Stimulated activated CD8-positive, alpha-beta memory T cell treated with anti-CD3 and anti-CD28 coated beads, Interleukin-7, amount 100 ng/mL, for 48 hours (primary cell): ENCODE results near the gene PCDHGA6.

Experiments
- DNase-seq, 2 donors: peaks; one replicate each; pipeline ENCODE4 v3.0.0-alpha.2; 2020; ENCODE audit warnings: low read depth in 1 of 2; ENCODE audit errors: extremely low read depth in 1 of 2

PCDHGA6 gene

DNA sequence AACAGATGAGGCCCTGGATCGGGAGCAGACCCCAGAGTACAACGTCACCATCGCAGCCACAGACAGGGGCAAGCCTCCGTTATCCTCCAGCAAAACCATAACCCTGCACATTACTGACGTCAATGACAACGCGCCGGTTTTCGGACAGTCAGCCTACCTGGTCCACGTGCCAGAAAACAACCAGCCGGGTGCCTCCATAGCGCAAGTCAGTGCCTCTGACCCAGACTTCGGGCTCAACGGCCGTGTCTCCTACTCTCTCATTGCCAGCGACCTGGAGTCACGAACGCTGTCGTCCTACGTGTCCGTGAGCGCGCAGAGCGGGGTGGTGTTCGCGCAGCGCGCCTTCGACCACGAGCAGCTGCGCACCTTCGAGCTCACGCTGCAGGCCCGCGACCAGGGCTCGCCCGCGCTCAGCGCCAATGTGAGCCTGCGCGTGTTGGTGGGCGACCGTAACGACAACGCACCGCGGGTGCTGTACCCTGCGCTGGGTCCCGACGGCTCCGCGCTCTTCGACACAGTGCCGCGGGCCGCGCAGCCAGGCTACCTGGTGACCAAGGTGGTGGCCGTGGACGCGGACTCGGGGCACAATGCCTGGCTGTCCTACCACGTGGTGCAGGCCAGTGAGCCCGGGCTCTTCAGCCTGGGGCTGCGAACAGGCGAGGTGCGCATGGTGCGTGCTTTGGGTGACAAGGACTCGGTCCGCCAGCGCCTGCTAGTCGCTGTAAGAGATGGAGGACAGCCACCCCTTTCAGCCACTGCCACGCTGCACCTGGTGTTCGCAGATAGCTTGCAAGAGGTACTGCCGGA lies 45.6 kb downstream of the PCDHGA6 start:
- no peak for DNase-seq

DNA sequence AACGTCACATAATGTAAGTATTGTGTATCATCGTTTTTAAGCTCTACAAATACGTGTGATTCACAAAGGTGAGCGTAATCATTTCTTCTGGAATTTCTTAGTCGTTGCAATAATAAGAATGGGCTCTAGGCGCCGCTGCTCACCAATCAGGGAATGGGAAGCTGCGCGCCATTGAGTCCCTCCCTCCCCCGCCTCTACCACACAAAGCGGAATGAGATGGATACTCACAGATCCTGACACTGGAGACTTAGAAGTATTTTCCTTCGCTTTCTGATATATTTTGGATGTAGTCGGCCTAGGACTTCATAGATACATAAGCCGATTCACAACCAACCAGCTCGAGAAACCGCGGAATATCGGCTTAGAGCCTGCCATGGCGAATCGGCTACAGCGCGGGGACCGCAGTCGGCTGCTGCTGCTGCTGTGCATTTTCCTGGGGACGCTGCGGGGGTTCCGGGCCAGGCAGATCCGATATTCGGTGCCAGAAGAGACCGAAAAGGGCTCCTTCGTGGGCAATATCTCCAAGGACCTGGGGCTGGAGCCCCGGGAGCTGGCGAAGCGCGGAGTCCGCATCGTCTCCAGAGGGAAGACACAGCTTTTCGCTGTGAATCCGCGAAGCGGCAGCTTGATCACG lies 47.3 kb downstream of the PCDHGA6 start, which contains the start of gene PCDHGA11:
TSS of gene PCDHGA11 (plus strand) at position 197 of the 634 bp plus-strand sequence. CDS start at position 374, 177 bp downstream.
- peak in 1 of 2 donors; percentile 20 for DNase-seq

DNA sequence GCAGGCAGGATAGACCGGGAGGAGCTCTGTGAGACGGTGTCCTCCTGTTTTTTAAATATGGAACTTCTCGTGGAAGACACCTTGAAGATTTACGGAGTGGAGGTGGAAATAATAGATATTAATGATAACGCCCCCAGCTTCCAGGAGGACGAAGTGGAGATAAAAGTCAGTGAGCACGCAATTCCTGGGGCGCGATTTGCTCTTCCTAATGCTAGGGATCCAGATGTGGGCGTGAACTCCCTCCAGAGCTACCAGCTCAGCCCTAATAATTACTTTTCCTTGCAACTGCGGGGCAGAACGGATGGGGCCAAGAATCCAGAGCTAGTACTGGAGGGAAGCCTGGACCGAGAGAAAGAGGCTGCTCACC lies 47.8 kb downstream of the PCDHGA6 start:
- DNase-seq = no peak

DNA sequence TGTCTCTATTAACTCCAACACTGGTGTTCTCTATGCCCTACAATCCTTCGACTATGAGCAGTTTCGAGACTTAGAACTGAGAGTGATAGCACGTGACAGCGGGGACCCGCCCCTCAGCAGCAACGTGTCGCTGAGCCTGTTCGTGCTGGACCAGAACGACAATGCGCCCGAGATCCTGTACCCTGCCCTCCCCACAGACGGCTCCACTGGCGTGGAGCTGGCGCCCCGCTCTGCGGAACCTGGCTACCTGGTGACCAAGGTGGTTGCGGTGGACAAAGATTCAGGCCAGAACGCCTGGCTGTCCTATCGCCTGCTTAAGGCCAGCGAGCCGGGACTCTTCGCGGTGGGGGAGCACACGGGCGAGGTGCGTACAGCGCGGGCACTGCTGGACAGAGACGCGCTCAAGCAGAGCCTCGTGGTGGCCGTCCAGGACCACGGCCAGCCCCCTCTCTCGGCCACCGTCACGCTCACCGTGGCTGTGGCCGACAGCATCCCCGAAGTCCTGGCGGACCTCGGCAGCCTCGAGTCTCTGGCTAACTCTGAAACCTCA lies 49.1 kb downstream of the PCDHGA6 start:
- no peak for DNase-seq

DNA sequence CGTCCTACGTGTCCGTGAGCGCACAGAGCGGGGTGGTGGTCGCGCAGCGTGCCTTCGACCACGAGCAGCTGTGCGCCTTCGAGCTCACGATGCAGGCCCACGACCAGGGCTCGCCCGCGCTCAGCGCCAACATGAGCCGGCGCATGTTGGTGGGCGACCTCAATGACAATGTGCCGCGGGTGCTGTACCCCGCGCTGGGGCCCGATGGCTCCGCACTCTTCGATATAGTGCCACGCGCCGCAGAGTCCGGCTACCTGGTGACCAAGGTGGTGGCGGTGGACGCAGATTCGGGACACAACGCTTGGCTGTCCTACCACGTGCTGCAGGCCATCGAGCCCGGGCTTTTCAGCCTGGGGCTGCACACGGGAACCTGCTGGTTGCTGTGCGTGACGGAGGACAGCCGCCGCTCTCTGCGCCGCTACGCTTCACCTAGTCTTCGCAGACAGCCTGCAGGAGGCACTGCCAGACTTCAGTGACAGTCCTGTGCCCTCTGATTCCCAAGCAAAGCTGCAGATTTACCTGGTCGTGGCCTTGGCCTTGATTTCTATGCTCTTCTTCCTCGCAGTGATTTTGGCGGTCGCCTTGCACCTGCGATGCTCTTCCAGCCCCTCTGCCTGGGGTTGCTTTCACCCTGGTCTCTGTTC lies 54.2 kb downstream of the PCDHGA6 start:
- DNase-seq = no peak
